AG09309 (cell line): ENCODE data around the gene UBFD1.

Experiments used
- DNase-seq: peaks from one replicate; pipeline ENCODE4 v3.0.0-alpha.2; 2010; ENCODE audit warnings: low read depth
- H3K4me3 ChIP-seq: 2 replicates; pipeline ENCODE4 v1.5.1; 2011; ENCODE audit warnings: mild to moderate bottlenecking, low read depth, low read length, moderate library complexity; ENCODE audit not compliant: control insufficient read depth
- TF ChIP-seq, protein P1 (sequence below): IDR thresholded peaks from 2 replicates; pipeline ENCODE4 v1.5.1; 2011; ENCODE audit warnings: mild to moderate bottlenecking, low read depth, low read length, inconsistent platforms; ENCODE audit not compliant: insufficient read depth, control insufficient read depth; ENCODE audit errors: missing control alignments

The UBFD1 gene

DNA sequence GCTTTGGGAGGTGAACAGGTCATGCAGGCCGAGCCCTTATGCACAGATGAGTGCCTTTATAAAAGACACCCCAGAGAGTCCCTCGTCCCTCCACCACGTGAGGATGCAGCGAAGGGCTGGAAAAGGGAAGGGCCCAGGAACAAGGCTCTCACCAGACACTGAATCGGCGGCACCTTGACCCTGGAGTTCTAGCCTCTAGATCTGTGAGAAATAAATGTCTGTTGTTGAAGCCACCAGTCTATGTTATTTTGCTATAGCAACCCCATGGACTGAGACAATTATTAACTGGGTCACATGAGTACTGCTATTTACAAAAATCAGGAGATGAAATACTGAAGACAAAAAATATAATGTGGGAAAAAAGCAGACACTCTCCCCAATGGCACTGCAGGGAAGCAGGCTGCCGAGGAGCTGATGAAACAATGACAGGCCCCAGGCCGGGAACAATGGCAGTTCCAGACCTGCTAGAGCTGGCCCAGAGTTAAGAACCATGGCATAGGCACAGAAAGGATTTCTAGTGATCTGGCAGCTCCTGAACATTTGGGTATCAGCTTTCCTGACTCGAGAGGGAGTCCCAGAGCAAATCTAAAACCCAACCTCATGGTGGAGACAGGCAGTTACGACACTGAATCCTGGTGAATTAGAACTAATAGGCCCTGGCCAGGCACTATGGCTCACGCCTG, 29.4 kb upstream of the UBFD1 start:
- DNase-seq = no peak
- TF ChIP-seq, protein P1, sequence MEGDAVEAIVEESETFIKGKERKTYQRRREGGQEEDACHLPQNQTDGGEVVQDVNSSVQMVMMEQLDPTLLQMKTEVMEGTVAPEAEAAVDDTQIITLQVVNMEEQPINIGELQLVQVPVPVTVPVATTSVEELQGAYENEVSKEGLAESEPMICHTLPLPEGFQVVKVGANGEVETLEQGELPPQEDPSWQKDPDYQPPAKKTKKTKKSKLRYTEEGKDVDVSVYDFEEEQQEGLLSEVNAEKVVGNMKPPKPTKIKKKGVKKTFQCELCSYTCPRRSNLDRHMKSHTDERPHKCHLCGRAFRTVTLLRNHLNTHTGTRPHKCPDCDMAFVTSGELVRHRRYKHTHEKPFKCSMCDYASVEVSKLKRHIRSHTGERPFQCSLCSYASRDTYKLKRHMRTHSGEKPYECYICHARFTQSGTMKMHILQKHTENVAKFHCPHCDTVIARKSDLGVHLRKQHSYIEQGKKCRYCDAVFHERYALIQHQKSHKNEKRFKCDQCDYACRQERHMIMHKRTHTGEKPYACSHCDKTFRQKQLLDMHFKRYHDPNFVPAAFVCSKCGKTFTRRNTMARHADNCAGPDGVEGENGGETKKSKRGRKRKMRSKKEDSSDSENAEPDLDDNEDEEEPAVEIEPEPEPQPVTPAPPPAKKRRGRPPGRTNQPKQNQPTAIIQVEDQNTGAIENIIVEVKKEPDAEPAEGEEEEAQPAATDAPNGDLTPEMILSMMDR = no peak
- no peak overlapping the region for H3K4me3 ChIP-seq

DNA sequence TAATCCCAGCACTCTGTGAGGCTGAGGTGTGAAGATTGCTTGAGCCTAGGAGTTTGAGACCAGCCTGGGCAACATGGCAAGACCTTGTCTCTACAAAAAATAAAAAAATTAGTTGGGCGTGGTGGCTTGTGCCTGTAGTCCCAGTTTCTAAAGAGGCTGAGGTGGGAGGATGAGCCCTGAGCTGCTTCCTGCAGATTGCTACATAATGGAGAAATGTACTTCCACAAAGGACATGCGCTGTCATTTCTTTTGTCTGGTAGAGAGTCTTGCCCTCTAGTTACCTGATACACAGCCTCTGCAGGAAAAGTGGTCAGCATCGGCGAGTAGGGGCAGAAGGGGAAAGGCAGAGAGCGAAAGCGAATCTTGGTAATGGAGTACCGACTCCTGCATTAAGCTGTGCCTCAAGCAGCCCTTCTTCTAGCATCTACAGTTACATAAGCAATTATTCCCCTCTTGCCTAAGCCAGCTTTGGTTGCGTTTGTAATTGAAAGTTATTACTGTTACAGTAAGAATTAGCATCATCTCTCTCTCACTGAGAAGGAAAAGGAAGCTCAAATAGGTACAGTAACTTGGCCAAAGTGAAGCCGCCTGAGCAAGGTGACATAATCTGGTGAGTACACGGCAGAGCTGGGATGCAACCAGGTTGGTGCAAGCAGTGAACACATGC, 28.8 kb upstream of the UBFD1 start:
- H3K4me3 ChIP-seq = no peak overlapping the region
- DNase-seq = no peak
- TF ChIP-seq, protein P1 = no peak

DNA sequence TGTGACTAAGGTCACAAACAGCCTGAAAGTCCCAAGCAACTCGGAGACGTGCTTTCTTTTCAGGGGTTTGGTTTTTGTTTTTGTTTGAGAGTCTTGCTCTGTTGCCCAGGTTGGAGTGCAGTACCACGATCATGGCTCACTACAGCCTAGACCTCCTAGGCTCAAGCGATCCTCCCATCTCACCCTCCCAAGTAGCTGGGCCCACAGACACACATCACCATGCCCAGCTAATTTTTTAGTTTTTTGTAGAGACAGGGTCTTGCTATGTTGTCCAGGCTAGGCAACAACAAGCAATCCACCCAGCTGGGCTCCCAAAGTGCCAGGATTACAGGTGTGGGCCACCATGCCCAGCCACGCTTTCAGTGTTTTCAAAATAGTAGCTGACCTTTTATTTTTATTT, 27.5 kb upstream of the UBFD1 start:
- TF ChIP-seq, protein P1 = no peak
- no peak overlapping the region for H3K4me3 ChIP-seq
- DNase-seq = no peak

DNA sequence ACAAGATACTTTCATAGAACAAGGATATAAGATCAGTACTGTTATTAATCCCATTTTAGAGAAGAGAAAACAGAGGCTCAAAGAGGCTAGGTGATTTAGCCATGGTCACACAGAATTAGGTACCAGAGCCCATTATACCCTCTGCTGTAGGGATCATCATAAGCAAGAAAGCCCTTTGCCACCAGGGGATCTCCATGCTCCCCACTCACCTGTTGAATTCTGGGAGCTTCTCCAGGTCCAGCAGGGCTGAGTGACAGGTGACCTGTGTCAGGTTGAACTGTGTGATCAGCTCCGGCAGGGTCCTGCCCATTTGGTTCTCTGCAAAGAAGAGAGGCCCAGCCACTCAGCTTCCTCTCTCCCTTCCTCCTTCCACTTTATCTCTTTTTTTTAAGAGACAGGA, 25.1 kb upstream of the UBFD1 start:
- TF ChIP-seq, protein P1 = no peak

DNA sequence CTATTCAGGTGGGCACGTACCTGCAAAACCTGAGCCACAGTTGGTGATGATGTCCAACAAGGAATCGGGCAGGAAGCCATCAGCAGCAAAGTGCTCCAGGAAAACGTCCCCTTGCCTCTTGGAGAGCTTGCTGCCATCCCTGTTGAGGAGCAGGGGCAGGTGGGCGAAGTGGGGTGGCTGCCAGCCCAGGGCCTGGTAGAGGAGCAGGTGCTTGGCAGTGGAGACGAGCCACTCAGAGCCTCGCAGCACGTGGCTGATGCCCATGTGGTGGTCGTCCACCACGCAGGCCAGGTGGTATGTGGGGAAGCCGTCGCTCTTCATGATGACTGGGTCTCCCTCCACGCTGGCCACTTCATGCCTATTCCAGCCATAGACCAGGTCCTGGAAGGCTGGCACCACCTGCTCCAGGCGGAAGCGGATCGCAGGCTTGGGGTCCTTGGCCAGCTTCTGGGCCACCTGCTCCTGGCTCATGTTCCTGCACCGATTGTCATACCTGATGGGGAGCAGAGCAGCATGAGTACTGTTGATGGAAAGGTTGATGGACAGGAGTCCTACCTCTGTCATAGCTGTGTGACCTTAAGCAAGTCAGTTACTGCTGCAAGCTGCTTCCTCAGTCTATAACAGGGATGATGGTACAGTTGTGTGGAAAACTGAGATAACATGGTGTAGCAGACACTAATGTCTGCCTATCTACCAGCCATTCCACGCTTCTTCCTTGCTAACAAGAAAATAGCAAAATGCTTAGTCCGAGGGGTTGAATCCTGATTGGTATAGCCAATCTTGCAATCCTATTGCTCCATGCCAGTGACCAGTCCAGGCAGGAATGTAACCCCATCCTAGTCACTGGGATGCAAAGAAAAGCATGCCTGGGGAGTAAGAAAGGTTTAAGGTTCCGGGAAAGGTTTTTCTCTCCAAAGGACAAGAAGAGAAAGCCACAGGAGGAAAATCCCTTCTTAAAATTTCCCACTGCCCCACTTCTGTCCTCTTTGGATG, 22.4 kb upstream of the UBFD1 start:
- H3K4me3 ChIP-seq = no peak overlapping the region
- TF ChIP-seq, protein P1 = no peak
- no peak for DNase-seq

More for the DNA sequence above, 25.1 kb upstream of the UBFD1 start:
- no peak for DNase-seq
- H3K4me3 ChIP-seq = no peak overlapping the region

DNA sequence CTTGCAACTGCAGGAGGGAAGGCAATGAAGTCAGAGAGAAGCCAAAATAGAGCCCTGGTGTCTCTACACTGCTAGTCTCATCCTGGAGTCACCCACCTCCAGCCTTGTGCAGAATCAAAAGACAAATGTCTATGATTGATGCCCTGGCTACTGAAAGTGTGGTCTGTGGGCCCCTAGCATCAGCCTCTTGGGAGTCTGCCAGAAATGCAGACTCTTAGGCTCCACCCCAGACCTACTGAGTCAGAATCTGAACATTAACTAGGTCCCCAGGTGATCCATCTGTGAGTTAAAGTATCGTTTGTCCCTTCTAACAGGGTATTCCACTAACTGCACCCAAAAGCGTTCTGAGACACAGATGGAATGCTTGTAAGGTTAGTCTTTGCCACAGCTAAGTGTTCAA, 21.6 kb upstream of the UBFD1 start:
- DNase-seq = no peak
- H3K4me3 ChIP-seq = no peak overlapping the region
- TF ChIP-seq, protein P1 = no peak
